Measurements from ENCODE around the gene C8G. TPM values are rescaled to one million over a fixed set of nuclear protein-coding genes. Genes with fewer than 3 reads are reported as not detected.

The C8G gene
- total and polyA plus RNA-seq, 2 of the 13 experiments (the other 11 are each of a cell fraction or from before 2014, with no cell fraction given): 4.9 to 12.8 TPM

DNA sequence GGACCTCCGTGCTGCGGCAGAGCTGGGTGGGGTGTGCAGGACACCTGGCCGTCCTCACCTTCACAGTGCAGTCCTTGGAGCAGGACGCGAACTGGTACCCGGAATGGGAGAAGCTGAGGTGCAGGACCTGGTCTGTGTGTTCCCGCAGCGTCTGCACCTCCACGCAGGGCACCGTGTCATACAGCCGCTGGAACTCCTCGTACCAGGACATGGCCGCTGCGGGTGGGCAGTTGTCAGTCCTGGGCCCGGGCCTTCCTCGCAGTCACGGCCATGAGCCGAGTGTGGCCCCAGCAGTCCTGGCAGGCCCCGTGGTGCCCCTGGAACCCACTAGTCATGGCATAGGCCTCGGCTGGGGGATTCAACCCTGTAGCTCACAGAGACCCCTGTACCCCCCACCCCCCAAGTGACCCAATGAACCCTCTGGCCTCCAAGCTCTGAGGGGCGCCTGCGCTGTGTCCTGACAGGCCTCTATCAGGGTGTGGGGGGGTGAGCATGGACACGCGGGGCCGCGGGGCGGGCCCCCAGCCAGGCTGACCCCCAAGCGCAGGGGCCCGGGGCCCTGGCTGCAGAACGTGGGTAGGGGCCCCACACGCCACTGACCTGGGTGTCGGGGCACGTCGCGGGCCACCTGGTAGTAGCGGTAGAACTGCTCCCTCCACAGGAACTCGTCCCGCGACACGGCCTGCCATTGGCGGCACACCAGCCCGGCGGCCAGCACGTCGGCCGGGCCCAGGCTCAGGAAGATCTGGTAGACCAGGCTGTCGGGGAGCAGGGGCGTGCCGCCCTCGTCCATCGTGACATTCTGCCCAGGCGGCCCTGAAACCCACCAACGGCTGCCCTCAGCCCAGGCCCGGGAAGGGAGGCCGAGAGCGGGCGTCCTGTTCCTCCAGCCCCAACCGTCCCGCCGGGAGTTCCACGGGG lies 1.5 kb upstream of the C8G start (continued):
- TF ChIP-seq ZNF20 (CRISPR knock-in tag; IDR thresholded peaks at IDR 0.05): no peak
- peak; percentile 43; the same call in 1 of the 2 replicates for TF ChIP-seq ZNF691 (CRISPR knock-in tag; IDR thresholded peaks at IDR 0.05; ENCODE audit: borderline replicate concordance, low read depth)
- no peak for TF ChIP-seq DPF2 (CRISPR knock-in tag; IDR thresholded peaks at IDR 0.05; ENCODE audit: borderline replicate concordance, low read depth)
- TF ChIP-seq HOXA5 (CRISPR knock-in tag; IDR thresholded peaks at IDR 0.05): no peak
- TF ChIP-seq EP300 (IDR thresholded peaks at IDR 0.05; ENCODE audit: low read depth in 2 of 2, low read length in 2 of 2): no peak
- TF ChIP-seq EP300 (CRISPR knock-in tag; IDR thresholded peaks at IDR 0.05; ENCODE audit: borderline replicate concordance): no peak; the same call in 1 of the 2 replicates
- no peak; the same call in 1 of the 2 replicates for TF ChIP-seq HDAC1 (CRISPR knock-in tag; IDR thresholded peaks at IDR 0.05)
- no peak for TF ChIP-seq HNRNPLL (IDR thresholded peaks at IDR 0.05; ENCODE audit: low read depth, low read length, poor library complexity, severe bottlenecking)
- TF ChIP-seq ZBTB7B (CRISPR knock-in tag; IDR thresholded peaks at IDR 0.05): no peak
- no peak for TF ChIP-seq ZNF260 (CRISPR knock-in tag; IDR thresholded peaks at IDR 0.05; ENCODE audit: borderline replicate concordance, low read depth)
- peak; percentile 33; the same call in 1 of the 2 replicates for TF ChIP-seq ZGPAT (CRISPR knock-in tag; IDR thresholded peaks at IDR 0.05)
- no peak for TF ChIP-seq POLR2AphosphoS5 (IDR thresholded peaks at IDR 0.05; ENCODE audit: low read depth, low read length)
- no peak for TF ChIP-seq ZNF567 (CRISPR knock-in tag; IDR thresholded peaks at IDR 0.05; ENCODE audit: borderline replicate concordance)
- TF ChIP-seq SMAD9 (CRISPR knock-in tag; IDR thresholded peaks at IDR 0.05): 0 out of 2 replicates have a peak, but pooled peaks have one; percentile 10
- TF ChIP-seq MATR3 (CRISPR knock-in tag; IDR thresholded peaks at IDR 0.05): no peak
- TF ChIP-seq ZNF362 (CRISPR knock-in tag; IDR thresholded peaks at IDR 0.05; ENCODE audit: borderline replicate concordance): no peak
- TF ChIP-seq ZNF557 (CRISPR knock-in tag; IDR thresholded peaks at IDR 0.05): 0 out of 2 replicates have a peak, but pooled peaks have one; percentile 54
- 0 out of 2 replicates have a peak, but pooled peaks have one; percentile 12 for TF ChIP-seq SP4 (CRISPR knock-in tag; IDR thresholded peaks at IDR 0.05)
- no peak for TF ChIP-seq HINFP (CRISPR knock-in tag; IDR thresholded peaks at IDR 0.05; ENCODE audit: low read depth)
- TF ChIP-seq, protein P1, sequence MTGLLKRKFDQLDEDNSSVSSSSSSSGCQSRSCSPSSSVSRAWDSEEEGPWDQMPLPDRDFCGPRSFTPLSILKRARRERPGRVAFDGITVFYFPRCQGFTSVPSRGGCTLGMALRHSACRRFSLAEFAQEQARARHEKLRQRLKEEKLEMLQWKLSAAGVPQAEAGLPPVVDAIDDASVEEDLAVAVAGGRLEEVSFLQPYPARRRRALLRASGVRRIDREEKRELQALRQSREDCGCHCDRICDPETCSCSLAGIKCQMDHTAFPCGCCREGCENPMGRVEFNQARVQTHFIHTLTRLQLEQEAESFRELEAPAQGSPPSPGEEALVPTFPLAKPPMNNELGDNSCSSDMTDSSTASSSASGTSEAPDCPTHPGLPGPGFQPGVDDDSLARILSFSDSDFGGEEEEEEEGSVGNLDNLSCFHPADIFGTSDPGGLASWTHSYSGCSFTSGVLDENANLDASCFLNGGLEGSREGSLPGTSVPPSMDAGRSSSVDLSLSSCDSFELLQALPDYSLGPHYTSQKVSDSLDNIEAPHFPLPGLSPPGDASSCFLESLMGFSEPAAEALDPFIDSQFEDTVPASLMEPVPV (CRISPR knock-in tag; IDR thresholded peaks at IDR 0.05): 0 out of 2 replicates have a peak, but pooled peaks have one; percentile 13
- TF ChIP-seq GLI4 (CRISPR knock-in tag; IDR thresholded peaks at IDR 0.05; ENCODE audit: borderline replicate concordance): no peak
- TF ChIP-seq IRF2 (CRISPR knock-in tag; IDR thresholded peaks at IDR 0.05): no peak
